NK-92 treated with Interleukin-12 subunit alpha and Interleukin-12 subunit beta, amount 100 ng/mL, for 24 hours (cell line): ENCODE measurements around the gene MBD5.

ENCODE experiments used
- DNase-seq: peaks from one replicate; lab custom pipeline; 2025; lab: John Stamatoyannopoulos, UW

MBD5 gene

GRCh38 chr2:148553332-148553887 is 532.5 kb downstream of the MBD5 start:
- no peak for DNase-seq

GRCh38 chr2:148554459-148555247 is 533.8 kb downstream of the MBD5 start:
- DNase-seq = no peak

- DNase-seq = no peak
Observed at GRCh38 chr2:148555622-148556294, 534.9 kb downstream of the MBD5 start.

- no peak for DNase-seq
Observed at GRCh38 chr2:148557844-148558436, 537.0 kb downstream of the MBD5 start.

- no peak for DNase-seq
Observed at GRCh38 chr2:148560496-148560895, 539.6 kb downstream of the MBD5 start.

- no peak for DNase-seq
Observed at GRCh38 chr2:148561389-148561788, 540.5 kb downstream of the MBD5 start.

GRCh38 chr2:148565272-148565894 is 544.5 kb downstream of the MBD5 start:
- no peak for DNase-seq
